CD4-positive, alpha-beta T cell treated with Interleukin-21 for 1 hour (primary cell): ENCODE measurements around the gene ZCCHC2.
A peak's percentile ranks its signal among the peaks of the same experiment; 100 is the strongest.

ENCODE experiments used
- DNase-seq: peaks from one replicate; pipeline ENCODE4 v3.0.0-alpha.2; 2020

Gene ZCCHC2

GRCh38 chr18:62539284-62540165, 16.7 kb downstream of the ZCCHC2 start:
- no peak for DNase-seq

- DNase-seq, result no peak
Observed at GRCh38 chr18:62543021-62543420, 20.2 kb downstream of the ZCCHC2 start.

GRCh38 chr18:62545098-62545497, 22.3 kb downstream of the ZCCHC2 start:
- no peak for DNase-seq

GRCh38 chr18:62549755-62550154, 26.9 kb downstream of the ZCCHC2 start:
- no peak for DNase-seq

- DNase-seq, result no peak
Observed at GRCh38 chr18:62550746-62551145, 27.9 kb downstream of the ZCCHC2 start.

GRCh38 chr18:62551972-62552513, 29.2 kb downstream of the ZCCHC2 start:
- no peak for DNase-seq

GRCh38 chr18:62554061-62554815, 31.4 kb downstream of the ZCCHC2 start:
- DNase-seq, result no peak

- DNase-seq, result no peak
Observed at GRCh38 chr18:62555135-62555534, 32.3 kb downstream of the ZCCHC2 start.

GRCh38 chr18:62556397-62556796, 33.6 kb downstream of the ZCCHC2 start:
- no peak for DNase-seq

GRCh38 chr18:62558015-62558663, 35.3 kb downstream of the ZCCHC2 start:
- no peak for DNase-seq

GRCh38 chr18:62564044-62564443, 41.2 kb downstream of the ZCCHC2 start:
- no peak for DNase-seq

GRCh38 chr18:62566199-62566598, 43.4 kb downstream of the ZCCHC2 start:
- DNase-seq, result peak; percentile 25

- no peak for DNase-seq
Observed at GRCh38 chr18:62566818-62567217, 44.0 kb downstream of the ZCCHC2 start.

- DNase-seq, result no peak
Observed at GRCh38 chr18:62569081-62569655, 46.3 kb downstream of the ZCCHC2 start.

- no peak for DNase-seq
Observed at GRCh38 chr18:62571037-62571436, 48.2 kb downstream of the ZCCHC2 start.

- DNase-seq, result no peak
Observed at GRCh38 chr18:62571648-62572047, 48.8 kb downstream of the ZCCHC2 start.

GRCh38 chr18:62572456-62572855, 49.6 kb downstream of the ZCCHC2 start:
- no peak for DNase-seq

- no peak for DNase-seq
Observed at GRCh38 chr18:62574776-62575175, 52.0 kb downstream of the ZCCHC2 start.

- no peak for DNase-seq
Observed at GRCh38 chr18:62576271-62576670, 53.4 kb downstream of the ZCCHC2 start.

- no peak for DNase-seq
Observed at GRCh38 chr18:62576845-62577512, 54.2 kb downstream of the ZCCHC2 start.

GRCh38 chr18:62577765-62578164, 54.9 kb downstream of the ZCCHC2 start:
- DNase-seq, result no peak

GRCh38 chr18:62578980-62579511, 56.2 kb downstream of the ZCCHC2 start:
- DNase-seq, result no peak
